HCT116 (cell line): ENCODE results near the gene STIM1. TPM values are rescaled to one million over a fixed set of nuclear protein-coding genes. Genes with fewer than 3 reads are reported as not detected.

ENCODE experiments used
- ATAC-seq: fragments of 200-7000 bp; cut with Tn5 transposase; 2 replicates; pipeline ENCODE4 v1.9.1; 2020; ENCODE audit warnings: mild to moderate bottlenecking, moderate library complexity
- BruUV-seq: library from RNA; stranded (reverse); fragments of 400-500 nt; replicated peaks from 2 replicates; lab custom pipeline; 2021; lab: Mats Ljungman, UMichigan
- CTCF ChIA-PET: fragments of 300-600 bp; sonication (Branson Sonifier 250); formaldehyde crosslinking; loops from one replicate; lab custom pipeline; 2021; ENCODE audit warnings: antibody characterized with exemption; lab: Charles Lee
- POLR2A ChIA-PET: fragments of 300-600, 350-600 bp; sonication (Branson Sonifier 250); formaldehyde crosslinking; loops from one replicate; lab custom pipeline; 2021; ENCODE audit warnings: antibody characterized with exemption; lab: Charles Lee
- RAD21 ChIA-PET, 2 experiments: fragments of 300-600 bp; sonication (Branson Sonifier 250); formaldehyde crosslinking; loops; one replicate each; lab custom pipeline; 2023; ENCODE audit warnings: low total read pairs in 2 of 2; ENCODE audit not compliant: uncharacterized antibody in 2 of 2, unreplicated experiment in 2 of 2, low non-redundant PET in 1 of 2; lab: Charles Lee
- DNase-seq: peaks from one replicate; pipeline ENCODE4 v3.0.0-alpha.2; 2010; ENCODE audit warnings: low read depth, low spot score
- H2AFZ ChIP-seq: fragments of 200-600 bp; shearing (Covaris generic), sonication (generic); 2 replicates; pipeline ENCODE4 v1.6.1; 2017; ENCODE audit warnings: low read depth, mixed run types, mixed read lengths, antibody characterized with exemption, low read length; ENCODE audit not compliant: poor library complexity, severe bottlenecking
- H3K27ac ChIP-seq: 2 replicates; pipeline ENCODE4 v1.5.1; 2012; ENCODE audit warnings: low read depth, low read length
- H3K27me3 ChIP-seq: fragments of 200-600 bp; sonication (generic); 2 replicates; pipeline ENCODE4 v1.6.1; 2016; ENCODE audit warnings: mixed run types, low read length, mixed read lengths; ENCODE audit not compliant: insufficient read depth
- H3K36me3 ChIP-seq, 2 experiments: fragments of 200-500 bp in 1 of 2; fragments of 200-600 bp in 1 of 2; sonication (Bioruptor generic) in 1 of 2; sonication (generic) in 1 of 2; 2 replicates each; pipeline versions ENCODE4 v1.5.1 to v1.6.1; 2014 to 2016; ENCODE audit warnings: low read length in 2 of 2, inconsistent platforms in 1 of 2, mixed read lengths in 1 of 2, mixed run types in 1 of 2; ENCODE audit not compliant: insufficient read depth in 2 of 2, control insufficient read depth in 1 of 2
- H3K4me1 ChIP-seq, 2 experiments: fragments of 200-600 bp in 1 of 2; sonication (generic) in 1 of 2; 2 replicates each; pipeline versions ENCODE4 v1.5.1 to v1.6.1; 2012 to 2017; ENCODE audit warnings: low read length in 2 of 2, inconsistent platforms in 1 of 2, mild to moderate bottlenecking in 1 of 2, mixed read lengths in 1 of 2, mixed run types in 1 of 2, moderate library complexity in 1 of 2; ENCODE audit not compliant: insufficient read depth in 2 of 2, control insufficient read depth in 1 of 2
- H3K4me2 ChIP-seq: fragments of 200-600 bp; sonication (generic); 2 replicates; pipeline ENCODE4 v1.6.1; 2017; ENCODE audit warnings: mixed run types, low read length, mixed read lengths
- H3K4me3 ChIP-seq, 2 experiments: fragments of 200-600 bp in 1 of 2; sonication (generic) in 1 of 2; replicated peaks in 1 of 2; 2 replicates each; pipeline ENCODE4 v1.5.1; 2011 to 2016; ENCODE audit warnings: low read length in 2 of 2, control low read depth in 1 of 2, low read depth in 1 of 2, mild to moderate bottlenecking in 1 of 2, mixed read lengths in 1 of 2, mixed run types in 1 of 2
- H3K79me2 ChIP-seq: fragments of 200-600 bp; sonication (generic); 2 replicates; pipeline ENCODE4 v1.6.1; 2017; ENCODE audit warnings: mild to moderate bottlenecking, mixed run types, low read length, moderate library complexity, mixed read lengths; ENCODE audit not compliant: insufficient read depth
- H3K9ac ChIP-seq: fragments of 200-600 bp; sonication (generic); 2 replicates; pipeline ENCODE4 v1.6.1; 2016; ENCODE audit warnings: low read length, mixed read lengths
- H3K9me2 ChIP-seq: fragments of 200-600 bp; sonication (generic), shearing (Covaris generic); 2 replicates; pipeline ENCODE4 v1.6.1; 2017; ENCODE audit warnings: mixed run types, mild to moderate bottlenecking, moderate library complexity; ENCODE audit not compliant: insufficient read depth
- H3K9me3 ChIP-seq, 2 experiments: fragments of 200-500 bp in 1 of 2; fragments of 200-600 bp in 1 of 2; sonication (Bioruptor generic) in 1 of 2; sonication (generic) in 1 of 2; 2 replicates each; pipeline ENCODE4 v1.6.1; 2014 to 2017; ENCODE audit warnings: low read length in 2 of 2, mixed read lengths in 2 of 2, inconsistent platforms in 1 of 2, low read depth in 1 of 2, mild to moderate bottlenecking in 1 of 2, mixed run types in 1 of 2, moderate library complexity in 1 of 2; ENCODE audit not compliant: control insufficient read depth in 1 of 2, insufficient read depth in 1 of 2
- H4K20me1 ChIP-seq: fragments of 200-600 bp; sonication (generic), shearing (Covaris generic); 2 replicates; pipeline ENCODE4 v1.6.1; 2017; ENCODE audit warnings: mixed run types, mild to moderate bottlenecking, moderate library complexity; ENCODE audit not compliant: insufficient read depth
- CEBPB ChIP-seq: IDR thresholded peaks from 2 replicates; pipeline ENCODE4 v1.6.1; 2012; ENCODE audit warnings: low read depth
- ELF1 ChIP-seq: IDR thresholded peaks from 2 replicates; pipeline ENCODE4 v1.6.1; 2012; ENCODE audit warnings: low read depth, borderline replicate concordance
- EZH2 ChIP-seq: fragments of 200-600 bp; sonication (generic); IDR thresholded peaks from 2 replicates; pipeline ENCODE4 v1.6.1; 2017; ENCODE audit warnings: antibody characterized with exemption, mixed run types
- EZH2phosphoT487 ChIP-seq: fragments of 200-600 bp; IDR thresholded peaks from 2 replicates; pipeline ENCODE4 v1.6.1; 2018; ENCODE audit warnings: antibody characterized with exemption, borderline replicate concordance
- FOSL1 ChIP-seq: IDR thresholded peaks from 2 replicates; pipeline ENCODE4 v1.6.1; 2012; ENCODE audit warnings: low read depth
- POLR2A ChIP-seq: IDR thresholded peaks from 2 replicates; pipeline ENCODE4 v1.7.0; 2011; ENCODE audit warnings: borderline replicate concordance; ENCODE audit not compliant: insufficient read depth, insufficient read length; ENCODE audit errors: extremely low read depth
- POLR2AphosphoS5 ChIP-seq: IDR thresholded peaks from 2 replicates; pipeline ENCODE4 v1.6.1; 2011; ENCODE audit warnings: mild to moderate bottlenecking, low read depth, low read length, moderate library complexity
- RAD21 ChIP-seq: IDR thresholded peaks from 2 replicates; pipeline ENCODE4 v1.6.1; 2012; ENCODE audit warnings: low read depth, mild to moderate bottlenecking
- SIN3A ChIP-seq: IDR thresholded peaks from 2 replicates; pipeline ENCODE4 v1.6.1; 2012; ENCODE audit warnings: low read depth
- SP1 ChIP-seq: IDR thresholded peaks from 2 replicates; pipeline ENCODE4 v1.6.1; 2012; ENCODE audit warnings: low read depth
- TCF7L2 ChIP-seq: IDR thresholded peaks from 2 replicates; pipeline ENCODE4 v1.7.0; 2011; ENCODE audit warnings: borderline replicate concordance, inconsistent platforms; ENCODE audit not compliant: insufficient read depth, insufficient read length; ENCODE audit errors: extremely low read depth
- ZFX ChIP-seq: fragments of 450-650 bp; IDR thresholded peaks from 2 replicates; pipeline ENCODE4 v1.6.1; 2017
- intact Hi-C: fragments of 100-400 bp; cut with micrococcal nuclease; formaldehyde crosslinking; loops from 2 replicates; pipeline ENCODE4 v1.10.0; 2022
- total RNA-seq: library from RNA; stranded (reverse); gene quantifications from one replicate; pipeline ENCODE4 v1.2.1, GENCODE V29; 2021; ENCODE audit not compliant: unreplicated experiment
- TF ChIP-seq, protein P1 (sequence below): IDR thresholded peaks from 2 replicates; pipeline ENCODE4 v1.6.1; 2012; ENCODE audit warnings: low read depth
- TF ChIP-seq, protein P2 (sequence below), 3 experiments: fragments of 200-600 bp in 1 of 3; sonication (generic) in 1 of 3; IDR thresholded peaks in 2 of 3; conservative IDR thresholded peaks in 1 of 3; 2 replicates each; pipeline ENCODE4 v1.5.1; 2012 to 2017; ENCODE audit warnings: low read depth in 2 of 3, low read length in 2 of 3, antibody characterized with exemption in 1 of 3, borderline replicate concordance in 1 of 3, control low read depth in 1 of 3, mild to moderate bottlenecking in 1 of 3, mixed read lengths in 1 of 3, mixed run types in 1 of 3, moderate library complexity in 1 of 3; ENCODE audit not compliant: insufficient read depth in 1 of 3
- TF ChIP-seq, protein P3 (sequence below): IDR thresholded peaks from 2 replicates; pipeline ENCODE4 v1.6.1; 2012

Gene STIM1
- total RNA-seq, 1 experiment from 2014 or later: 22.3 TPM

- no peak overlapping the region for H3K27ac ChIP-seq
- no peaks in the 10 kb centered on the region for H3K9me3 ChIP-seq
- intact Hi-C loops: no loop called here
- RAD21 ChIA-PET: no interaction called here
- H3K4me1 ChIP-seq: peaks cover 2 to 8% of the 10 kb centered on the region in 2 experiments; a peak in 1 of 4 replicates
- H3K36me3 ChIP-seq: no peaks in the 10 kb centered on the region
- no peaks in the 10 kb centered on the region for H3K27me3 ChIP-seq
- no peak overlapping the region for H3K9ac ChIP-seq
- POLR2A ChIA-PET: no interaction called here
- no TSS peak for BruUV-seq
- no peak overlapping the region for H3K4me2 ChIP-seq
- CTCF ChIA-PET: no interaction called here
- no peaks in the 10 kb centered on the region for H3K79me2 ChIP-seq
- H3K9me2 ChIP-seq: no peaks in the 10 kb centered on the region
- TF ChIP-seq SP1: no peak
- no peak for TF ChIP-seq SIN3A
- TF ChIP-seq ZFX: no peak
- no peak for TF ChIP-seq POLR2AphosphoS5
- TF ChIP-seq EZH2: no peak
- no peak for TF ChIP-seq TCF7L2
- no peak for TF ChIP-seq EZH2phosphoT487
- no peak overlapping the region for H2AFZ ChIP-seq
- H3K4me3 ChIP-seq: no peak overlapping the region
- no peaks in the 10 kb centered on the region for H4K20me1 ChIP-seq
- ATAC-seq (no peak), DNase-seq (no peak)
Measured at GRCh38 chr11:3815845-3816244, 39.6 kb upstream of the STIM1 start.

GRCh38 chr11:3816673-3817072 is 38.8 kb upstream of the STIM1 start:
- no TSS peak for BruUV-seq
- Histone ChIP-seq H3K36me3 (no peaks in the 10 kb centered on the region), H3K9ac (no peak overlapping the region), H3K9me3 (no peaks in the 10 kb centered on the region), H2AFZ (no peak overlapping the region), H3K4me3 (no peak overlapping the region), H3K9me2 (no peaks in the 10 kb centered on the region), H3K27me3 (no peaks in the 10 kb centered on the region), H3K27ac (no peak overlapping the region), H3K4me1 (peaks cover 2 to 8% of the 10 kb centered on the region in 2 experiments; a peak in 1 of 4 replicates), H3K79me2 (no peaks in the 10 kb centered on the region), H4K20me1 (no peaks in the 10 kb centered on the region), H3K4me2 (peak overlapping the region; percentile 15; the same call in 1 of the 2 replicates)
- ChIA-PET POLR2A (no interaction called here), CTCF (no interaction called here), RAD21 (no interaction called here)
- ATAC-seq (no peak; the same call in 1 of the 2 replicates), DNase-seq (no peak)
- TF ChIP-seq SIN3A: no peak
- TF ChIP-seq POLR2A: no peak
- no peak for TF ChIP-seq EZH2phosphoT487
- no peak for TF ChIP-seq FOSL1
- no peak for TF ChIP-seq POLR2AphosphoS5
- no peak for TF ChIP-seq CEBPB
- no peak for TF ChIP-seq RAD21
- TF ChIP-seq, protein P1, sequence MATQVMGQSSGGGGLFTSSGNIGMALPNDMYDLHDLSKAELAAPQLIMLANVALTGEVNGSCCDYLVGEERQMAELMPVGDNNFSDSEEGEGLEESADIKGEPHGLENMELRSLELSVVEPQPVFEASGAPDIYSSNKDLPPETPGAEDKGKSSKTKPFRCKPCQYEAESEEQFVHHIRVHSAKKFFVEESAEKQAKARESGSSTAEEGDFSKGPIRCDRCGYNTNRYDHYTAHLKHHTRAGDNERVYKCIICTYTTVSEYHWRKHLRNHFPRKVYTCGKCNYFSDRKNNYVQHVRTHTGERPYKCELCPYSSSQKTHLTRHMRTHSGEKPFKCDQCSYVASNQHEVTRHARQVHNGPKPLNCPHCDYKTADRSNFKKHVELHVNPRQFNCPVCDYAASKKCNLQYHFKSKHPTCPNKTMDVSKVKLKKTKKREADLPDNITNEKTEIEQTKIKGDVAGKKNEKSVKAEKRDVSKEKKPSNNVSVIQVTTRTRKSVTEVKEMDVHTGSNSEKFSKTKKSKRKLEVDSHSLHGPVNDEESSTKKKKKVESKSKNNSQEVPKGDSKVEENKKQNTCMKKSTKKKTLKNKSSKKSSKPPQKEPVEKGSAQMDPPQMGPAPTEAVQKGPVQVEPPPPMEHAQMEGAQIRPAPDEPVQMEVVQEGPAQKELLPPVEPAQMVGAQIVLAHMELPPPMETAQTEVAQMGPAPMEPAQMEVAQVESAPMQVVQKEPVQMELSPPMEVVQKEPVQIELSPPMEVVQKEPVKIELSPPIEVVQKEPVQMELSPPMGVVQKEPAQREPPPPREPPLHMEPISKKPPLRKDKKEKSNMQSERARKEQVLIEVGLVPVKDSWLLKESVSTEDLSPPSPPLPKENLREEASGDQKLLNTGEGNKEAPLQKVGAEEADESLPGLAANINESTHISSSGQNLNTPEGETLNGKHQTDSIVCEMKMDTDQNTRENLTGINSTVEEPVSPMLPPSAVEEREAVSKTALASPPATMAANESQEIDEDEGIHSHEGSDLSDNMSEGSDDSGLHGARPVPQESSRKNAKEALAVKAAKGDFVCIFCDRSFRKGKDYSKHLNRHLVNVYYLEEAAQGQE: no peak
- TF ChIP-seq ELF1: no peak
- TF ChIP-seq, protein P2, sequence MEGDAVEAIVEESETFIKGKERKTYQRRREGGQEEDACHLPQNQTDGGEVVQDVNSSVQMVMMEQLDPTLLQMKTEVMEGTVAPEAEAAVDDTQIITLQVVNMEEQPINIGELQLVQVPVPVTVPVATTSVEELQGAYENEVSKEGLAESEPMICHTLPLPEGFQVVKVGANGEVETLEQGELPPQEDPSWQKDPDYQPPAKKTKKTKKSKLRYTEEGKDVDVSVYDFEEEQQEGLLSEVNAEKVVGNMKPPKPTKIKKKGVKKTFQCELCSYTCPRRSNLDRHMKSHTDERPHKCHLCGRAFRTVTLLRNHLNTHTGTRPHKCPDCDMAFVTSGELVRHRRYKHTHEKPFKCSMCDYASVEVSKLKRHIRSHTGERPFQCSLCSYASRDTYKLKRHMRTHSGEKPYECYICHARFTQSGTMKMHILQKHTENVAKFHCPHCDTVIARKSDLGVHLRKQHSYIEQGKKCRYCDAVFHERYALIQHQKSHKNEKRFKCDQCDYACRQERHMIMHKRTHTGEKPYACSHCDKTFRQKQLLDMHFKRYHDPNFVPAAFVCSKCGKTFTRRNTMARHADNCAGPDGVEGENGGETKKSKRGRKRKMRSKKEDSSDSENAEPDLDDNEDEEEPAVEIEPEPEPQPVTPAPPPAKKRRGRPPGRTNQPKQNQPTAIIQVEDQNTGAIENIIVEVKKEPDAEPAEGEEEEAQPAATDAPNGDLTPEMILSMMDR (IDR thresholded peaks at IDR 0.05 in 2 of 3, conservative IDR thresholded peaks at IDR 0.05 in 1 of 3; ENCODE audit: borderline replicate concordance in 1 of 3, insufficient read depth in 1 of 3, low read depth in 2 of 3, low read length in 2 of 3): no peak
- no peak for TF ChIP-seq ZFX
- TF ChIP-seq, protein P3, sequence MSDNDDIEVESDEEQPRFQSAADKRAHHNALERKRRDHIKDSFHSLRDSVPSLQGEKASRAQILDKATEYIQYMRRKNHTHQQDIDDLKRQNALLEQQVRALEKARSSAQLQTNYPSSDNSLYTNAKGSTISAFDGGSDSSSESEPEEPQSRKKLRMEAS: no peak
- intact Hi-C loops: no loop called here
